ENCODE results near the gene SPATA32. TPM values are rescaled to one million over a fixed set of nuclear protein-coding genes. Genes with fewer than 3 reads are reported as not detected.

SPATA32 gene
- polyA plus RNA-seq (2013, experiment 1 of 2) = 0.04 TPM
- polyA plus RNA-seq (2013, experiment 2 of 2) = 0.01 TPM

GRCh38 chr17:45261577-45262515, at the start of gene SPATA32:
SPATA32 (minus strand) TSS chr17:45262094; CDS start chr17:45262016, 78 bp downstream.
- H2AFZ ChIP-seq (ENCODE audit: low read length) = no peak within 1 kb of the TSS

GRCh38 chr17:45311401-45311759, 49.5 kb upstream of the SPATA32 start:
- H2BK5ac ChIP-seq (ENCODE audit: low read length) = no peak overlapping the region
- H3K9me3 ChIP-seq (replicated peaks in 1 of 2; ENCODE audit: control insufficient read depth in 2 of 2, insufficient read depth in 1 of 2, low read depth in 1 of 2, low read length in 2 of 2) = no peaks in the 10 kb centered on the region
- no peak overlapping the region for H2BK15ac ChIP-seq (ENCODE audit: low read length)
- H3K27me3 ChIP-seq (ENCODE audit: control insufficient read depth in 3 of 3, insufficient read depth in 3 of 3, low read depth in 1 of 3, low read length in 3 of 3) = no peaks in the 10 kb centered on the region
- H3K4ac ChIP-seq (ENCODE audit: low read length) = no peak overlapping the region
- no peak overlapping the region for H3K18ac ChIP-seq (ENCODE audit: low read length)
- H2BK120ac ChIP-seq (ENCODE audit: low read depth, low read length) = no peak overlapping the region
- no peak overlapping the region for H2AK5ac ChIP-seq (ENCODE audit: low read depth, low read length)
- H4K8ac ChIP-seq (ENCODE audit: low read depth, low read length) = no peak overlapping the region
- no peak for DNase-seq (ENCODE audit: low spot score)
- no peak overlapping the region for H3K27ac ChIP-seq (replicated peaks; ENCODE audit: low read length)
- H3K23ac ChIP-seq (ENCODE audit: low read depth, low read length, poor library complexity) = no peak overlapping the region
- no CpG with 5 or more reads among the region's 4 CpGs for WGBS, 2 donors (ENCODE audit: extremely low coverage in 2 of 2, insufficient read length in 2 of 2, insufficient replicate concordance in 1 of 2)
- H3K14ac ChIP-seq (ENCODE audit: low read length) = no peak overlapping the region
- H3K4me2 ChIP-seq (ENCODE audit: insufficient read depth, low read length, poor library complexity, severe bottlenecking) = no peak overlapping the region
- H3K4me3 ChIP-seq (ENCODE audit: low read length in 2 of 2) = no peak overlapping the region
- no peak overlapping the region for H3K9ac ChIP-seq (ENCODE audit: low read depth, low read length, poor library complexity)
- peaks cover 3 to 22% of the 10 kb centered on the region in 2 donors for H3K4me1 ChIP-seq (ENCODE audit: control insufficient read depth in 2 of 2, insufficient read depth in 1 of 2, low read depth in 1 of 2, low read length in 2 of 2)
- H2AFZ ChIP-seq (ENCODE audit: low read length) = no peak overlapping the region
- peaks cover 2 to 29% of the 10 kb centered on the region in 2 donors for H3K36me3 ChIP-seq (replicated peaks in 1 of 2; ENCODE audit: control insufficient read depth in 2 of 2, insufficient read depth in 2 of 2, low read length in 2 of 2)
- H2BK12ac ChIP-seq (ENCODE audit: low read length) = no peak overlapping the region
- H3K79me1 ChIP-seq (ENCODE audit: low read depth, low read length) = peaks cover 10% of the 10 kb centered on the region
- H4K91ac ChIP-seq (ENCODE audit: low read depth, low read length, poor library complexity) = no peak overlapping the region

More at GRCh38 chr17:45261577-45262515, at the start of gene SPATA32:
- H3K4me1 ChIP-seq (ENCODE audit: control insufficient read depth in 2 of 2, insufficient read depth in 1 of 2, low read depth in 1 of 2, low read length in 2 of 2) = peaks cover 0 to 13% of the 10 kb centered on the region in 2 donors
- no peak within 1 kb of the TSS for H3K4ac ChIP-seq (ENCODE audit: low read length)
- H2BK12ac ChIP-seq (ENCODE audit: low read length) = no peak within 1 kb of the TSS
- H3K79me1 ChIP-seq (ENCODE audit: low read depth, low read length) = peaks cover 4% of the 10 kb centered on the region
- peaks cover 25 to 45% of the 10 kb centered on the region in 2 donors for H3K36me3 ChIP-seq (replicated peaks in 1 of 2; ENCODE audit: control insufficient read depth in 2 of 2, insufficient read depth in 2 of 2, low read length in 2 of 2)
- peak within 1 kb of the TSS; percentile 85 for H3K23ac ChIP-seq (ENCODE audit: low read depth, low read length, poor library complexity)
- peak within 1 kb of the TSS; percentile 96 for H3K14ac ChIP-seq (ENCODE audit: low read length)
- H3K9me3 ChIP-seq (replicated peaks in 1 of 2; ENCODE audit: control insufficient read depth in 2 of 2, insufficient read depth in 1 of 2, low read depth in 1 of 2, low read length in 2 of 2) = no peaks in the 10 kb centered on the region
- H3K4me3 ChIP-seq (ENCODE audit: low read length in 2 of 2) = peak within 1 kb of the TSS in 1 of 2 donors; percentile 77
- peak within 1 kb of the TSS; percentile 97 for H4K8ac ChIP-seq (ENCODE audit: low read depth, low read length)
- peak; percentile 40 for DNase-seq (ENCODE audit: low spot score)
- H2BK120ac ChIP-seq (ENCODE audit: low read depth, low read length) = peak within 1 kb of the TSS; percentile 73
- peak within 1 kb of the TSS; percentile 94 for H3K18ac ChIP-seq (ENCODE audit: low read length)
- H3K4me2 ChIP-seq (ENCODE audit: insufficient read depth, low read length, poor library complexity, severe bottlenecking) = peak within 1 kb of the TSS; percentile 88
- no peak within 1 kb of the TSS for H2BK15ac ChIP-seq (ENCODE audit: low read length)
- no peak within 1 kb of the TSS for H4K91ac ChIP-seq (ENCODE audit: low read depth, low read length, poor library complexity)
- no CpG with 5 or more reads among the region's 68 CpGs for WGBS, 2 donors (ENCODE audit: extremely low coverage in 2 of 2, insufficient read length in 2 of 2, insufficient replicate concordance in 1 of 2)
- no peak within 1 kb of the TSS for H2BK5ac ChIP-seq (ENCODE audit: low read length)
- H3K27me3 ChIP-seq (ENCODE audit: control insufficient read depth in 3 of 3, insufficient read depth in 3 of 3, low read depth in 1 of 3, low read length in 3 of 3) = peaks cover 0 to 2% (median 0%) of the 10 kb centered on the region in 3 experiments
- H3K27ac ChIP-seq (replicated peaks; ENCODE audit: low read length) = no peak within 1 kb of the TSS
- peak within 1 kb of the TSS; percentile 65 for H2AK5ac ChIP-seq (ENCODE audit: low read depth, low read length)
- peak within 1 kb of the TSS; percentile 85 for H3K9ac ChIP-seq (ENCODE audit: low read depth, low read length, poor library complexity)

GRCh38 chr17:45310380-45311324, 48.8 kb upstream of the SPATA32 start:
- peaks cover 1 to 23% of the 10 kb centered on the region in 2 donors for H3K4me1 ChIP-seq (ENCODE audit: control insufficient read depth in 2 of 2, insufficient read depth in 1 of 2, low read depth in 1 of 2, low read length in 2 of 2)
- H3K14ac ChIP-seq (ENCODE audit: low read length) = no peak overlapping the region
- H2BK15ac ChIP-seq (ENCODE audit: low read length) = no peak overlapping the region
- no peak overlapping the region for H3K9ac ChIP-seq (ENCODE audit: low read depth, low read length, poor library complexity)
- no CpG with 5 or more reads among the region's 3 CpGs for WGBS, 2 donors (ENCODE audit: extremely low coverage in 2 of 2, insufficient read length in 2 of 2, insufficient replicate concordance in 1 of 2)
- H2AFZ ChIP-seq (ENCODE audit: low read length) = no peak overlapping the region
- H3K9me3 ChIP-seq (replicated peaks in 1 of 2; ENCODE audit: control insufficient read depth in 2 of 2, insufficient read depth in 1 of 2, low read depth in 1 of 2, low read length in 2 of 2) = no peaks in the 10 kb centered on the region
- H4K8ac ChIP-seq (ENCODE audit: low read depth, low read length) = no peak overlapping the region
- no peak overlapping the region for H2AK5ac ChIP-seq (ENCODE audit: low read depth, low read length)
- DNase-seq (ENCODE audit: low spot score) = no peak
- H3K4me2 ChIP-seq (ENCODE audit: insufficient read depth, low read length, poor library complexity, severe bottlenecking) = no peak overlapping the region
- no peak overlapping the region for H3K4me3 ChIP-seq (ENCODE audit: low read length in 2 of 2)
- no peak overlapping the region for H3K18ac ChIP-seq (ENCODE audit: low read length)
- H3K36me3 ChIP-seq (replicated peaks in 1 of 2; ENCODE audit: control insufficient read depth in 2 of 2, insufficient read depth in 2 of 2, low read length in 2 of 2) = peaks cover 2 to 29% of the 10 kb centered on the region in 2 donors
- H3K4ac ChIP-seq (ENCODE audit: low read length) = no peak overlapping the region
- H3K27ac ChIP-seq (replicated peaks; ENCODE audit: low read length) = no peak overlapping the region
- peaks cover 10% of the 10 kb centered on the region for H3K79me1 ChIP-seq (ENCODE audit: low read depth, low read length)
- no peaks in the 10 kb centered on the region for H3K27me3 ChIP-seq (ENCODE audit: control insufficient read depth in 3 of 3, insufficient read depth in 3 of 3, low read depth in 1 of 3, low read length in 3 of 3)
- no peak overlapping the region for H2BK120ac ChIP-seq (ENCODE audit: low read depth, low read length)
- H4K91ac ChIP-seq (ENCODE audit: low read depth, low read length, poor library complexity) = no peak overlapping the region
- H2BK5ac ChIP-seq (ENCODE audit: low read length) = no peak overlapping the region
- no peak overlapping the region for H2BK12ac ChIP-seq (ENCODE audit: low read length)
- no peak overlapping the region for H3K23ac ChIP-seq (ENCODE audit: low read depth, low read length, poor library complexity)
